Measurements from ENCODE around the gene CCDC150.

Gene CCDC150

DNA sequence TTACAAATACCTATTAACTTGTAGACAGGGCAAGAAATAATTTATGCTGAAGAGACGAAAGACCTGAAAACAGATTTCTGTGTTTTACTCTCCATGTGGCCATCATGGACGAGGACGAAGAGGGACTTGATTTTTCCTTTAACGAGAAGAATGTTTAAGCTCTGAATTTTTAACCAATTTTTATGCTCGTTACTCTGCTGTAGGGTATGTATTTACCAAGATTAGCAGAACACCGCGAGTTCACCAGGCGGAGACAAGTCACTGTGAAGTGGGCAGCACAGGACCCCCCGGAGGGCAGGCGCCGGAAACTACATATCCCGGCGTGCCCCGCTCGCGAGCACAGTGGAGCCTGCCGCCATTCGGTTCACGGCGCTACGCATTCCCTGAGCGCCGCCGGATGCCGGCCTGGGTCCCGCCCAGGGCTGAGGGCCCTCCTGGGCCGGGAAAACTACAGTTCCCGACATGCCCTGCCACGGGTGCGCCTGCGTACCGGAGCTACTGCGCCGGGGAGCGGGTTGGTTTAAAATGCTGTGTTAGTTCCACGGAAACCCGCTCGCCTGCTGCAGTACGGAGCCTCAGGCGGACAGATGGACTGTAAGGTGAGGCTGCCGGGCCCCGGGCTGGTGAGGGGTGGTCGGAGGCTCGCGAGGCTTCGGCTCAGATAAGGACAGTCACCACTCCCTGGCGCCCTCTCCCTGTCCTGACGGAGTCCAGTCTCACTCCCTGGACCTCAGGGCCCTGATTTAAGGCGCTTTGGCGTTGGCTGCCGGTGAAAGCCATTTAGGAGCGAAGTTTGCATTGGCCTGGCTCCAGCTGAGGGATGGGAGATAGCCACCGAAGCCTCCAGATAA, at the start of gene CCDC150:
TSS of gene CCDC150 (plus strand) at position 536 of the 851 bp plus-strand sequence. CDS start at position 588, 52 bp downstream.
- Mint-ChIP-seq H3K4me3 (peak within 1 kb of the TSS; percentile 90), H3K9me3 (no peaks in the 10 kb centered on the region), H3K36me3 (no peaks in the 10 kb centered on the region), H3K27me3 (peaks cover 14% of the 10 kb centered on the region), H3K4me1 (peaks cover 30% of the 10 kb centered on the region), H3K27ac (peak within 1 kb of the TSS; percentile 86)
- peak; percentile 97 for DNase-seq
- CTCF ChIA-PET, result interaction anchor here (0.6 kb wide), 1 partner anchor 1139 kb away, joined by 4 read pairs; no protein-coding TSS in a partner anchor

DNA sequence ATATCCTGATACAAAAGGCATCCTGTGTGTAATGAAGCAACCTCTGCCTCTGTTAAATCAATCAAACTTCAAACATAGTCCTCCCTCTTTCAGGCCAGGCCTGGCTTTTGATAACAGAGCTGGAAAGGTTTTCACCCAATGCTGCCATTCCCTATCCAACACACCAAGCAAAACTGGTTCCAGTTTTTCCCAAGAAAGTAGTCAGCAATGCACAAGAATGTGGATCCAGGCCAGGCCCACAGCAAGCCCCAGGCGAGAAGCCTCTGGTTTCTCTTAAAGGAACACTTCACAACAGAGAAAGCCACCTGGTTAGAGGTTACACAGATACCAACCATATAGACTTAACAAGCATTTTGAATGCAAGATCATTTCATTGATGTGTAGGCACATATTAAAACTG, 49.2 kb upstream of the CCDC150 start:
- DNase-seq, result no peak
- CTCF ChIA-PET, result interaction anchor here (1.0 kb wide), 1 partner anchor 81 kb away, joined by 3 read pairs; no protein-coding TSS in a partner anchor
- no peak overlapping the region for H3K27ac Mint-ChIP-seq
- peaks cover 9% of the 10 kb centered on the region for H3K4me1 Mint-ChIP-seq
- H3K27me3 Mint-ChIP-seq, result peaks cover 69% of the 10 kb centered on the region
- H3K4me3 Mint-ChIP-seq, result no peak overlapping the region
- H3K9me3 Mint-ChIP-seq, result no peaks in the 10 kb centered on the region
- H3K36me3 Mint-ChIP-seq, result no peaks in the 10 kb centered on the region

DNA sequence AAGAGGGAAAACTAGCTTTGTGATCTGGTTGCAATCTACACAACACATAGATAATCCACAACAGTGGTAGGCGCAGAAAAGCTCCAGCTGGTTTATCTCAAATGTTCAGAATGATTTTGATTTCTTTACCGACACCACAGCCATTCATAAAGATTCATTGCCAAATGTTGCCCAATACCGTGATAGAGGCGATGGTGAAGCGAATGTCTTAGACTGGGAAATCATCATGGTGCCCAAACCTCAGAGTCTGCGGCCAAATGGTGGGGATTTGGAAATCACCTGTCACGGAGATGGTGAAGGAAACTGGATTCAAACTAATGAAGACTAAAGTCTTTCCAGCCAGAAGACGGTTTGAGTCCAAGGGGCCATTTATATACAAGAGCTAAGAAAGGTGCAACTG, 48.5 kb upstream of the CCDC150 start:
- Mint-ChIP-seq H3K36me3 (no peaks in the 10 kb centered on the region), H3K9me3 (no peaks in the 10 kb centered on the region), H3K4me3 (no peak overlapping the region), H3K27ac (no peak overlapping the region), H3K4me1 (peaks cover 9% of the 10 kb centered on the region), H3K27me3 (peaks cover 76% of the 10 kb centered on the region)
- CTCF ChIA-PET, result interaction anchor here (1.0 kb wide), 1 partner anchor 160 kb away, joined by 4 read pairs; no protein-coding TSS in a partner anchor
- DNase-seq, result no peak

DNA sequence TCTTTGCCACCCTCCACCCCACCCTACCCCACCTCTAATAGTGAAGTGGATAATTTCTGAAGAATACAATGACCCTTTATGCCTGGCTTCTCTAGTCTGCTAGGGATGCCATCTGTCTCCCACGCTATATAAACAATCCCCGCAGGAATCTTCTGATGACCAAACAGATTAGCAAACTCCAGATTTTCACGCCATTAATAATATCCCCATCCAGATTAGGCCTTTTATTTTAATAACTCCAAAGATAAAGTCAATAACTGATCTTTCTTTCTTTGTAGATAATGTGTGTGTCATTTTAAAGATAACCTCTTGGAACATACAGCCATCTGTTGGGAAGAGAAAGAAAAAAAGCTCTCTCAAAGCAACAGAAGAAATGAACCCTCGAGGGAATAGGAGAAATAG, 47.9 kb upstream of the CCDC150 start:
- H3K27ac Mint-ChIP-seq, result no peak overlapping the region
- CTCF ChIA-PET, result interaction anchor here (1.0 kb wide), 2 partner anchors 160 to 514 kb away, joined by 4 to 5 read pairs; no protein-coding TSS in a partner anchor
- no peak for DNase-seq
- H3K4me3 Mint-ChIP-seq, result peak overlapping the region; percentile 72
- no peaks in the 10 kb centered on the region for H3K36me3 Mint-ChIP-seq
- H3K9me3 Mint-ChIP-seq, result no peaks in the 10 kb centered on the region
- peaks cover 9% of the 10 kb centered on the region for H3K4me1 Mint-ChIP-seq
- H3K27me3 Mint-ChIP-seq, result peaks cover 77% of the 10 kb centered on the region

DNA sequence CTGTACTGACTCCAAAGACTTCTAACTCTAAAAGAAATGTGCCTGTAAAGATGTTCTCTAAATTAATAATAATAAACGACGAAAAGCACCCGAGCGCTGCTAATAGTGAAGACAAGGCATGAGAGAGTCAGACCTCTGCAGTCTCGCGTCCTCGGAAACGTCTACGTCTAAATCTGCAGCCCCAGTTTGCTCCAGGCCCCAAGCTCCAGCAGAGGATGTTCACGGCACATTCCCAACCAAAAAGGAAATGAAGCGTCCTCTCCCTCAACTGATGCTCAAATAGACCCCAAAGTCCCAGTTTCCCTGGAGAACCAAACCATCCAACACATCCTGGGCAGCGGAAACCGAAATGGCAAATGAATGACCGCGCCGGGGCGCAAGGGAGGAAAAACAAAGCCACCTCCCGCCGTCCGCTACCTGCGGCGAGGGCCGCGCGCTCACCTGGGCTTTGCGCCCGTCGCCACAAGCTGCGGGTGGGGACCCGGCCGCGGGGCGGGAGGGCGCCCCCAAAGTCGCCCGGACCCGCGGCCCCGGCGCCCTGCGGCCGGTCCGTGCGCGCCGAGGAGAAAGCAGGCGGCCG, 47.1 kb upstream of the CCDC150 start:
- DNase-seq, result no peak

DNA sequence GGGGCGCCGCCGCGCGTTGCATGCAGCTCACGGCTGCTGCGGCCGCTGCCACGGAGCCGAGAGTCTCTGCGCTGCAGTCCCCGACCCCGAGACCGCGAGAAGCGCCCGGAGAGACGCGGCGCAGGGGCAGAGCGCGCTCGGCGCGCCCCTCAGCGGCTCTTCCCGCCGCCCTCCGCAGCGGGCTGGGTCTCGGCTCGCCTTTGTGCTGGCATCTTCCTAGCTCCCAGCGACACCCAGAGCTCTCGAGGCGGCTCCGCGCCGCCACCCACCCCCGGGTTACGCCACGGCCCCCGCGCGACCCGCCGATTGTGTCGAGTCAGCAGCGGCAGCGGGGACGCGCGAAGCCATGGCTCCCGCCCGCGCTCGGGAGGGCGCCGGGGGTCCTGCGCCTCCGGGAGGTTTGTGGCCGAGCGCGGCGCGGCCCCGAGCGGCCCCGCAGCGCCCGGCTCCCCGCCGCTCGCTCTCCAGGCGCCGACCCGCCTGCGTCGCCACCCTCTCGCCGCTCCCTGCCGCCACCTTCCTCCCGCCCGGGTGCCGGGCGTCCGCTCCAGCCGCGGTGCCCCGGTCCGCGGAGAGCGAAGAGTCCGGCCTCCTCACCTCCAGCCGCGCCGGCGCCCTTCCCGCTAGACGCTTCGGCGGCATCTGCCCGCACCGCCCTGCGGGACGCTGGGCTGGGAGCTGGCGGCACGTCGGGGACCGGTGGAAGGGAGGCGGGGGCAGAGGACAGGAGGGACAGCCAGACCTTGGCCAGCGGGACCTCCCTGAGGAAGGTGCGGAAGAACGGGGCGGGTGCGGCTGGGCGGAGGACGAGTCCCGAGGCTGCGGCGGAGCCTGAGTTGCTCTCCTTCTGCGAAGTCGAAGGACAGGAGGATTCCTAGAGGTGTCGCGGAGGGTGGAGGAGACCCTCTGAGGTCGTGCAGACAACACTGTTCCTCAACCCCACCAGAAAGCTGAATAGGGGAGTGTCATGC, 46.3 kb upstream of the CCDC150 start, which contains the start of gene HECW2:
TSS of gene HECW2 (minus strand) at position 644 of the 971 bp plus-strand sequence.
- peaks cover 9% of the 10 kb centered on the region for H3K4me1 Mint-ChIP-seq
- DNase-seq, result peak; percentile 41
- no peaks in the 10 kb centered on the region for H3K9me3 Mint-ChIP-seq
- CTCF ChIA-PET, result no interaction called here
- peaks cover 73% of the 10 kb centered on the region for H3K27me3 Mint-ChIP-seq
- no peak within 1 kb of the TSS for H3K27ac Mint-ChIP-seq
- H3K36me3 Mint-ChIP-seq, result no peaks in the 10 kb centered on the region
- peak within 1 kb of the TSS; percentile 72 for H3K4me3 Mint-ChIP-seq

More for the DNA sequence above, 47.1 kb upstream of the CCDC150 start:
- Mint-ChIP-seq H3K27me3 (peaks cover 75% of the 10 kb centered on the region), H3K4me3 (peak overlapping the region; percentile 72), H3K36me3 (no peaks in the 10 kb centered on the region), H3K4me1 (peaks cover 9% of the 10 kb centered on the region), H3K9me3 (no peaks in the 10 kb centered on the region), H3K27ac (no peak overlapping the region)
- CTCF ChIA-PET, result interaction anchor here (0.6 to 1.0 kb wide), 2 partner anchors 515 to 791 kb away, joined by 3 to 5 read pairs; no protein-coding TSS in a partner anchor

DNA sequence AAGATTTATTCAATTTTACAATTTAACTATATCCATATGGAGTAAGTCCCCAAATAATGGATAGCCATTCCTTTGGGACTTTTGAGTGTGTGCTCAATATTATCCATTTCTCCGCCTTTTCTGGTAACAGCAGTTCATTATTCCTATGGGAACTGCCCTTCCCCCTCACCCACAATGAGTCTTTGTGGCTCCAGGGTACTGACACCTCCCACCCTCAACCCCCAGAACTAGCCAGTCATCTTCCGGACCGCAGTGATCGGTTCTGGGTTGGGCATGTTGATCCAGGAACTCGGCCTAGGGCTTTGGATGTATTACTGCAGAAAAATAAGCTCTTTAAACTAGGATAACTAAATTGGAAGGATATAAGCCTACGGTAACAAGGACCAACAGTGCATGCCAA, 45.4 kb upstream of the CCDC150 start:
- H3K9me3 Mint-ChIP-seq, result no peaks in the 10 kb centered on the region
- H3K27me3 Mint-ChIP-seq, result peaks cover 76% of the 10 kb centered on the region
- CTCF ChIA-PET, result no interaction called here

DNA sequence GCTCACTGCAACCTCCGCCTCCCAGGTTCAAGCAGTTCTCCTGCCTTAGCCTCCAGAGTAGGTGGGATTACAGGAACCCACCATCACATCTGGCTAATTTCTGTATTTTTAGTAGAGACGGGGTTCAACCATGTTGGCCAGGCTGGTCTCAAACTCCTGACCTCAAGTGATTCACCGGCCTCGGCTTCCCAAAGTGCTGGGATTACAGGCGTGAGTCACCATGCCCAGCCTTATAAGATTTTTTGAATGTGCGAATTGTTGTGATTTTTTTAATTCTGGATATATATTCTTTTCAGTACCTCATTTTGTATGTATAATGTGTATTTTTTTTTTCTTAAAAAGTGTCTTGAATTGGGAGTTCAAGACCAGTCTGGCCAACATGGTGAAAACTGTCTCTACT, 42.0 kb upstream of the CCDC150 start:
- DNase-seq, result no peak
- CTCF ChIA-PET, result no interaction called here
- peaks cover 6% of the 10 kb centered on the region for H3K4me1 Mint-ChIP-seq
- peaks cover 61% of the 10 kb centered on the region for H3K27me3 Mint-ChIP-seq
- H3K9me3 Mint-ChIP-seq, result no peaks in the 10 kb centered on the region
- no peaks in the 10 kb centered on the region for H3K36me3 Mint-ChIP-seq
- no peak overlapping the region for H3K4me3 Mint-ChIP-seq
- no peak overlapping the region for H3K27ac Mint-ChIP-seq

More for the DNA sequence above, 45.4 kb upstream of the CCDC150 start:
- no peak for DNase-seq
- Mint-ChIP-seq H3K4me3 (peak overlapping the region; percentile 37), H3K4me1 (peaks cover 9% of the 10 kb centered on the region), H3K36me3 (no peaks in the 10 kb centered on the region), H3K27ac (no peak overlapping the region)

DNA sequence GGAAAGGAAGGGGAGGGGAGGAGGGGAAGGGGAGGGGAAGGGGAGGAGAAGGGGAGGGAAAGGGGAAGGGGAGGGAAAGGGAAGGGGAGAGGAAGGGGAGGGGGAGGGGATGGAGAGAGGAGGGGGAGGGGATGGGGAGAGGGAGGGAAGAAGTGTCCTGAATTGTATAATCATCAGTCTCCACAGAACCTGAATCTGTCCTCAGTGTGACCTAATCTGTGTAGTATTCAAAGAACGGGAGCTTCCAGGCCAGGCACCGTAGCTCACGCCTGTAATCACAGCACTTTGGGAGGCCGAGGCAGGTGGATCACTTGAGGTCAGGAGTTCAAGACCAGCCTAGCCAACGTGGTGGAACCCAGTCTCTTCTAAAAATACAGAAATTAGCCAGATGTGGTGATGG, 41.1 kb upstream of the CCDC150 start:
- H3K27ac Mint-ChIP-seq, result no peak overlapping the region

DNA sequence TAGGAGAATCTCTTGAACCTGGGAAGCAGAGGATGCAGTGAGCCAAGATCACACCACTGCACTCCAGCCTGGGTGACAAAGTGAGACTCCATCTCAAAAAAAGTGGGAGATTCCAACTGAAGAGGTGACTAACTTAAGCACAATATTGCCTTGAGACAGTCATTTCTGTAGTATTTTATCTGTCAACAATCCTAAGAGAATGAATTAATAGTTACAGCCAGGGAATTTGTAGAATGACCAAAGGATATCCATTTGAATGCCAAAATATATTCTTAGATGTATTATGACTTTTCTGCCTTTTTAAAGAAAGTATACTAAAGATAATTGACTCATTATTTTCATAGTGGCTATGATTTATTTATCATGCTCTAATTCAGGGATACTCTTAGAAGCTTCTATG, 40.7 kb upstream of the CCDC150 start:
- Mint-ChIP-seq H3K4me3 (no peak overlapping the region), H3K27me3 (peaks cover 54% of the 10 kb centered on the region), H3K36me3 (no peaks in the 10 kb centered on the region), H3K4me1 (peaks cover 2% of the 10 kb centered on the region), H3K27ac (no peak overlapping the region), H3K9me3 (no peaks in the 10 kb centered on the region)
- CTCF ChIA-PET, result no interaction called here
- no peak for DNase-seq

More for the DNA sequence above, 41.1 kb upstream of the CCDC150 start:
- H3K4me3 Mint-ChIP-seq, result no peak overlapping the region
- H3K9me3 Mint-ChIP-seq, result no peaks in the 10 kb centered on the region
- H3K36me3 Mint-ChIP-seq, result no peaks in the 10 kb centered on the region
- H3K27me3 Mint-ChIP-seq, result peaks cover 54% of the 10 kb centered on the region
- no peak for DNase-seq
- CTCF ChIA-PET, result no interaction called here
- peaks cover 6% of the 10 kb centered on the region for H3K4me1 Mint-ChIP-seq

DNA sequence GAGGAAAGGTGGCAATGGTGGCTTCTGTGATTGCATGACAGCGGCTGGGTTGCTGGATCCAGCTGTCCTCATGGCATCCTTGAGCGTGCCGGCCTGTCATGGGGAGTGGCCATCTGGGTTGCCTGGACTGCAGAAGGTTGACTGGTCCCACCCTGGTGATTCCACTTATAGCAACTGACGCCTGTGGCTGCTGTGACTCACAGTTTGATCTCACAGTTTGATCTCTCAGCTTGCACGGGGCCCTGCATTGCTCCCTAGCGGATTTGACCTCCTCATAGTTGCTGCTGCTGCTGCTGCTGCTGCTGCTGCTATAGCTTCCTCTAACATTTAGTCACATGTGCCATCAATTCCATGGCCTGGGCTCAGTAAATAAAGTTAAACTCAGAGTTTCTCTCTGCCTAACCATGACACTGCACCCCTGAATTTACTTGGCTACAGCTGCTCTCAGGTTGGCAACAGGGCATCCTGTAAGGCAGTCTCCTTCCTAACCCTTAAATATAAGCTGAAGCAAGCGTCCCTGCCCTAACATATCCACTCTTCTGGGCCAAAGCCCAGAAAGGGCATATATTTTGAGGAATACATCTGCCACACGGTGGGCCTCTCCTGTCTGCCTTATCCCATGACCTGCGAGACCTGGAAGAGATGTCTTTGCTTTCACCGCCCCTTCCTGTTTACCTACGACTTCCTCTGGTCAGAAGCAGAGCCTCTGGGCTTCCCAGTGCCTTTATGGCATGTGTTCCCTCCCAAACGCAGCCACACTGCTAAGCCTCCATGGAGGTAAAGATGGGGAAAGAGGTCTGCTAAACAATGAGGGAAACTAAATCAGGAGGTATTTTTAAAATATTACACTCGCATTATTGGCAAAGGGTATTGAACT, 37.8 kb upstream of the CCDC150 start:
- CTCF ChIA-PET, result no interaction called here
- no peak overlapping the region for H3K4me3 Mint-ChIP-seq
- no peaks in the 10 kb centered on the region for H3K36me3 Mint-ChIP-seq
- H3K27ac Mint-ChIP-seq, result no peak overlapping the region
- no peak for DNase-seq
- peaks cover 32% of the 10 kb centered on the region for H3K27me3 Mint-ChIP-seq
- H3K9me3 Mint-ChIP-seq, result no peaks in the 10 kb centered on the region
- no peaks in the 10 kb centered on the region for H3K4me1 Mint-ChIP-seq

DNA sequence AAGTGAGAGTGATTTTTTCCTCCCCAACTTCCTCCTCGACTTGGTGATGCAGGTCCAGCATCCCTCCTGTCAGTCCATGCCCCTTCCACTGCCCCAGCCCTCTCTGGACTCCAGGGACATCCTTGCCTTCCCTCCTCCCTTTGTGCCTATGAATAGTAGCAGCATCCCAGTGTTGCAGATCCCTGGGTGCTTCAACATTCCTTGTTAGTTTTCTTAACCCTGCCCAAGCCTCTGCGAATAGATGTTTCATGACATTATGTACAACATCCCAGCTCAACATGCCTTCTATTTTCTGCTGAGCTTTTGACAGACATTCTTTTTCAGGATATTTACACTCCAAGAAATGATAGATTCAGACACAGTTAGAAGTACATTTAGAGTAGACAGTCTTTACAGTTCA, 35.3 kb upstream of the CCDC150 start:
- no peak overlapping the region for H3K27ac Mint-ChIP-seq
- H3K36me3 Mint-ChIP-seq, result no peaks in the 10 kb centered on the region
- CTCF ChIA-PET, result no interaction called here
- DNase-seq, result no peak
- no peak overlapping the region for H3K4me3 Mint-ChIP-seq
- H3K9me3 Mint-ChIP-seq, result no peaks in the 10 kb centered on the region
- H3K4me1 Mint-ChIP-seq, result no peaks in the 10 kb centered on the region
- peaks cover 23% of the 10 kb centered on the region for H3K27me3 Mint-ChIP-seq

DNA sequence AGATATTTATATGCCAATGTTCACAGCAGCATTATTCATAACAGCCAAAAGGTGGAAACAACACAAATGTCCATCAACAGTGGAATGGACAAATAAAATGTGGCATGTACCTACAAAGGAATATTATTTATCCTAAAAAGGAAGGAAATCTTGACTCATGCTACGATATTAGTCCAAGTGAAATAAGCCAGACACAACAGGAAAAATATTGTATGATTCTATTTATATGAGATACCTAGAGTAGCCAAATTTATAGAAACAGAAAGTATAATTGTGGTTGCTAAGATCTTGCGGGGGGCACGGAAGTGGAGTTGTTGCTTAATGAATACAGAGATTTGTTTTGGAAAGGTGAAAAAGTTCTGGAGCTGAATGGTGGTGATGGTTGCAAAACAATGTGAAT, 33.0 kb upstream of the CCDC150 start:
- CTCF ChIA-PET, result no interaction called here
- H3K27me3 Mint-ChIP-seq, result peaks cover 9% of the 10 kb centered on the region
- H3K36me3 Mint-ChIP-seq, result no peaks in the 10 kb centered on the region
- H3K27ac Mint-ChIP-seq, result no peak overlapping the region
- no peak overlapping the region for H3K4me3 Mint-ChIP-seq
- no peak for DNase-seq
- no peaks in the 10 kb centered on the region for H3K4me1 Mint-ChIP-seq
- H3K9me3 Mint-ChIP-seq, result no peaks in the 10 kb centered on the region

Measured in activated naive CD4-positive, alpha-beta T cell treated with anti-CD3 and anti-CD28 coated beads, Interleukin-2, amount 10 ng/mL, durations not matched to agents 7 days and 5 days (primary cell).